GM12892 (cell line): ENCODE results near the gene HIPK4.

ENCODE experiments used
- POLR2A ChIP-seq: IDR thresholded peaks from 2 replicates; pipeline ENCODE4 v1.6.1; 2011; ENCODE audit warnings: low read depth, low read length, control low read depth
- TAF1 ChIP-seq: IDR thresholded peaks from 2 replicates; pipeline ENCODE4 v1.6.1; 2011; ENCODE audit warnings: low read depth, mild to moderate bottlenecking, control low read depth, low read length, borderline replicate concordance

GRCh38 chr19:40396886-40397567, 7.0 kb upstream of the HIPK4 start:
- TF ChIP-seq POLR2A: no peak
- no peak for TF ChIP-seq TAF1
